ENCODE data around the gene MLLT3. TPM values are rescaled to one million over a fixed set of nuclear protein-coding genes. Genes with fewer than 3 reads are reported as not detected.
A peak's percentile ranks its signal among the peaks of the same experiment; 100 is the strongest.
"Not testable (repeated sequence)": the region's sequence is repeated elsewhere in the genome, so short reads cannot be mapped to it uniquely, and the experiment has no call there.

The MLLT3 gene
- total RNA-seq, result 10 to 100 TPM in 1 of 4 donors, 1 to 10 TPM in 3; 5.8 to 14.0 (median 8.8) TPM
- 7.5 TPM for polyA plus RNA-seq
- long read RNA-seq, donor 1, full-length matches to known transcripts, result 2 of 4 reads
- long read RNA-seq, donor 1, partial matches to known transcripts, result 0 of 4 reads
- long read RNA-seq, donor 1, other reads (novel, unspliced or antisense), result 2 of 4 reads
- long read RNA-seq, donor 2, full-length matches to known transcripts, result 3 of 3 reads
- long read RNA-seq, donor 2, partial matches to known transcripts, result 0 of 3 reads
- long read RNA-seq, donor 2, other reads (novel, unspliced or antisense), result 0 of 3 reads
- long read RNA-seq, donor 3, full-length matches to known transcripts, result 7 of 11 reads
- long read RNA-seq, donor 3, partial matches to known transcripts, result 3 of 11 reads
- long read RNA-seq, donor 3, other reads (novel, unspliced or antisense), result 1 of 11 reads
- long read RNA-seq, donor 4, full-length matches to known transcripts, result 7 of 8 reads
- long read RNA-seq, donor 4, partial matches to known transcripts, result 1 of 8 reads
- long read RNA-seq, donor 4, other reads (novel, unspliced or antisense), result 0 of 8 reads

- H3K4me1 ChIP-seq (ENCODE audit: control insufficient read depth, insufficient read depth, low read length), result no peaks in the 10 kb centered on the region
- WGBS, result under 1% methylated on average over 41 of the region's 41 CpGs
- peak within 1 kb of the TSS; percentile 85 for H3K27ac ChIP-seq (ENCODE audit: low read length)
Measured at GRCh38 chr9:20622330-20623020, at the start of gene MLLT3. TSS of gene MLLT3 (minus strand) at chr9:20622499.

GRCh38 chr9:20671635-20672034 is 49.3 kb upstream of the MLLT3 start:
- no peaks in the 10 kb centered on the region for H3K4me1 ChIP-seq (ENCODE audit: control insufficient read depth, insufficient read depth, low read length)
- no peak overlapping the region for H3K4me3 ChIP-seq (ENCODE audit: low read length)
- DNase-seq (no peak), ATAC-seq (no peak)
- intact Hi-C loops (cut with DNase I), result no loop called here
- H3K9me3 ChIP-seq (ENCODE audit: control insufficient read depth, low read length), result no peaks in the 10 kb centered on the region
- H3K27ac ChIP-seq (ENCODE audit: low read length), result no peak overlapping the region
- 63% methylated on average over 4 of the region's 4 CpGs for WGBS
- no peaks in the 10 kb centered on the region for H3K27me3 ChIP-seq (ENCODE audit: control insufficient read depth, insufficient read depth)

More at GRCh38 chr9:20622330-20623020, at the start of gene MLLT3:
- DNase-seq (peak; percentile 97 to 99 (median 99)), ATAC-seq (peak; percentile 98)
- H3K4me3 ChIP-seq (ENCODE audit: low read length), result peak within 1 kb of the TSS; percentile 96
- no peaks in the 10 kb centered on the region for H3K27me3 ChIP-seq (ENCODE audit: control insufficient read depth, insufficient read depth)
- intact Hi-C loops (cut with DNase I), result loop anchor here (2.0 to 10.0 kb wide), 6 partner anchors 62 to 322 kb away; partner anchors contain the start of gene FOCAD (in 1 of the 4)
- H3K9me3 ChIP-seq (ENCODE audit: control insufficient read depth, low read length), result no peaks in the 10 kb centered on the region

- Histone ChIP-seq H3K27me3 (ENCODE audit: control insufficient read depth, insufficient read depth) (no peaks in the 10 kb centered on the region), H3K9me3 (ENCODE audit: control insufficient read depth, low read length) (no peaks in the 10 kb centered on the region), H3K4me3 (ENCODE audit: low read length) (no peak overlapping the region), H3K27ac (ENCODE audit: low read length) (no peak overlapping the region), H3K4me1 (ENCODE audit: control insufficient read depth, insufficient read depth, low read length) (no peaks in the 10 kb centered on the region)
- ATAC-seq (no peak), DNase-seq (no peak)
- intact Hi-C loops (cut with DNase I), result no loop called here
- 82% methylated on average over 6 of the region's 6 CpGs for WGBS
Measured at GRCh38 chr9:20670395-20670794, 48.1 kb upstream of the MLLT3 start.

GRCh38 chr9:20664501-20664900 is 42.2 kb upstream of the MLLT3 start:
- H3K4me3 ChIP-seq (ENCODE audit: low read length), result no peak overlapping the region
- intact Hi-C loops (cut with DNase I), result no loop called here
- H3K27ac ChIP-seq (ENCODE audit: low read length), result no peak overlapping the region
- no peaks in the 10 kb centered on the region for H3K9me3 ChIP-seq (ENCODE audit: control insufficient read depth, low read length)
- DNase-seq (no peak), ATAC-seq (no peak)
- 92% methylated on average over 3 of the region's 3 CpGs for WGBS
- H3K27me3 ChIP-seq (ENCODE audit: control insufficient read depth, insufficient read depth), result no peaks in the 10 kb centered on the region
- no peaks in the 10 kb centered on the region for H3K4me1 ChIP-seq (ENCODE audit: control insufficient read depth, insufficient read depth, low read length)

- 98% methylated on average over 2 of the region's 2 CpGs for WGBS
- no peak for DNase-seq
- H3K9me3 ChIP-seq (ENCODE audit: control insufficient read depth, low read length), result no peaks in the 10 kb centered on the region
- ATAC-seq, result no peak
- H3K4me1 ChIP-seq (ENCODE audit: control insufficient read depth, insufficient read depth, low read length), result no peaks in the 10 kb centered on the region
- no peaks in the 10 kb centered on the region for H3K27me3 ChIP-seq (ENCODE audit: control insufficient read depth, insufficient read depth)
- no peak overlapping the region for H3K27ac ChIP-seq (ENCODE audit: low read length)
- no peak overlapping the region for H3K4me3 ChIP-seq (ENCODE audit: low read length)
- intact Hi-C loops (cut with DNase I), result no loop called here
Measured at GRCh38 chr9:20663133-20663532, 40.8 kb upstream of the MLLT3 start.

- no peak overlapping the region for H3K4me3 ChIP-seq (ENCODE audit: low read length)
- H3K9me3 ChIP-seq (ENCODE audit: control insufficient read depth, low read length), result no peaks in the 10 kb centered on the region
- ATAC-seq (no peak), DNase-seq (no peak)
- no peaks in the 10 kb centered on the region for H3K27me3 ChIP-seq (ENCODE audit: control insufficient read depth, insufficient read depth)
- H3K27ac ChIP-seq (ENCODE audit: low read length), result no peak overlapping the region
- 55% methylated on average over 3 of the region's 3 CpGs for WGBS
- no peaks in the 10 kb centered on the region for H3K4me1 ChIP-seq (ENCODE audit: control insufficient read depth, insufficient read depth, low read length)
- intact Hi-C loops (cut with DNase I), result no loop called here
Measured at GRCh38 chr9:20662156-20662555, 39.9 kb upstream of the MLLT3 start.

- Histone ChIP-seq H3K27me3 (ENCODE audit: control insufficient read depth, insufficient read depth) (no peaks in the 10 kb centered on the region), H3K27ac (ENCODE audit: low read length) (no peak overlapping the region), H3K4me3 (ENCODE audit: low read length) (no peak overlapping the region), H3K4me1 (ENCODE audit: control insufficient read depth, insufficient read depth, low read length) (no peaks in the 10 kb centered on the region), H3K9me3 (ENCODE audit: control insufficient read depth, low read length) (no peaks in the 10 kb centered on the region)
- intact Hi-C loops (cut with DNase I), result no loop called here
- no peak for DNase-seq
- ATAC-seq, result no peak
- 70% methylated on average over 2 of the region's 2 CpGs for WGBS
Measured at GRCh38 chr9:20659474-20659967, 37.2 kb upstream of the MLLT3 start.

GRCh38 chr9:20658677-20659473 is 36.6 kb upstream of the MLLT3 start:
- H3K4me3 ChIP-seq (ENCODE audit: low read length), result peak overlapping the region; percentile 35
- H3K9me3 ChIP-seq (ENCODE audit: control insufficient read depth, low read length), result no peaks in the 10 kb centered on the region
- H3K27ac ChIP-seq (ENCODE audit: low read length), result no peak overlapping the region
- WGBS, result 75% methylated on average over 13 of the region's 13 CpGs
- intact Hi-C loops (cut with DNase I), result no loop called here
- ATAC-seq (no peak), DNase-seq (no peak)
- H3K4me1 ChIP-seq (ENCODE audit: control insufficient read depth, insufficient read depth, low read length), result no peaks in the 10 kb centered on the region
- no peaks in the 10 kb centered on the region for H3K27me3 ChIP-seq (ENCODE audit: control insufficient read depth, insufficient read depth)

- intact Hi-C loops (cut with DNase I); H3K27ac ChIP-seq (ENCODE audit: low read length): not testable (repeated sequence)
- DNase-seq, result peak in 2 of 3 donors; percentile 56
Measured at GRCh38 chr9:20658246-20658667, 36.0 kb upstream of the MLLT3 start.

GRCh38 chr9:20651939-20652338 is 29.6 kb upstream of the MLLT3 start:
- Histone ChIP-seq H3K4me3 (ENCODE audit: low read length) (no peak overlapping the region), H3K27me3 (ENCODE audit: control insufficient read depth, insufficient read depth) (no peaks in the 10 kb centered on the region), H3K4me1 (ENCODE audit: control insufficient read depth, insufficient read depth, low read length) (no peaks in the 10 kb centered on the region), H3K27ac (ENCODE audit: low read length) (no peak overlapping the region), H3K9me3 (ENCODE audit: control insufficient read depth, low read length) (no peaks in the 10 kb centered on the region)
- intact Hi-C loops (cut with DNase I), result no loop called here
- ATAC-seq (no peak), DNase-seq (no peak)
- 59% methylated on average over 4 of the region's 4 CpGs for WGBS

More at GRCh38 chr9:20658246-20658667, 36.0 kb upstream of the MLLT3 start:
- H3K4me3 ChIP-seq (ENCODE audit: low read length), result peak overlapping the region; percentile 35
- not testable (repeated sequence) for H3K9me3 ChIP-seq (ENCODE audit: control insufficient read depth, low read length); ATAC-seq; H3K27me3 ChIP-seq (ENCODE audit: control insufficient read depth, insufficient read depth); H3K4me1 ChIP-seq (ENCODE audit: control insufficient read depth, insufficient read depth, low read length)
- 42% methylated on average over 18 of the region's 27 CpGs for WGBS

Measured in right cardiac atrium (tissue), 5 donors.